Caco-2 (cell line): Measurements from ENCODE around the gene IGSF8. TPM values are rescaled to one million over a fixed set of nuclear protein-coding genes. Genes with fewer than 3 reads are reported as not detected.

Experiments used
- BruUV-seq: library from RNA; stranded (reverse); fragments of 400-500 nt; replicated peaks from 2 replicates; lab custom pipeline; 2021; lab: Mats Ljungman, UMichigan
- CTCF ChIA-PET: fragments of 300-600 bp; sonication (Branson Sonifier 250); formaldehyde crosslinking; loops from one replicate; lab custom pipeline; 2022; ENCODE audit warnings: antibody characterized with exemption; lab: Charles Lee
- POLR2A ChIA-PET: fragments of 300-600 bp; sonication (Branson Sonifier 250); formaldehyde crosslinking; loops from one replicate; lab custom pipeline; 2022; ENCODE audit warnings: antibody characterized with exemption; lab: Charles Lee
- DNase-seq, 2 experiments: peaks; one replicate each; pipeline versions ENCODE4 v3.0.0 to v3.0.0-alpha.2; 2020 to 2022
- H3K27me3 ChIP-seq: replicated peaks from 2 replicates; pipeline ENCODE4 v1.6.0; 2011; ENCODE audit warnings: low read length; ENCODE audit not compliant: control insufficient read depth, insufficient read depth
- H3K36me3 ChIP-seq: 2 replicates; pipeline ENCODE4 v1.5.1; 2011; ENCODE audit warnings: low read length; ENCODE audit not compliant: control insufficient read depth, insufficient read depth
- H3K4me1 ChIP-seq: fragments of 250-450 bp; sonication (Bioruptor Pico); 2 replicates; pipeline ENCODE4 v1.5.1; 2020; ENCODE audit warnings: mild to moderate bottlenecking
- H3K4me3 ChIP-seq: 2 replicates; pipeline ENCODE4 v1.5.1; 2011; ENCODE audit warnings: low read depth, mild to moderate bottlenecking, control low read depth, low read length
- H3K9me3 ChIP-seq: fragments of 250-450 bp; sonication (Bioruptor Pico); 2 replicates; pipeline ENCODE4 v1.5.1; 2020; ENCODE audit warnings: mild to moderate bottlenecking, moderate library complexity
- H3K27ac Mint-ChIP-seq: one replicate; pipeline ENCODE4 v1.8.0; 2022; ENCODE audit warnings: mixed read lengths; ENCODE audit not compliant: unreplicated experiment
- H3K27me3 Mint-ChIP-seq: one replicate; pipeline ENCODE4 v1.8.0; 2022; ENCODE audit warnings: mixed read lengths; ENCODE audit not compliant: insufficient read depth, unreplicated experiment
- H3K36me3 Mint-ChIP-seq: one replicate; pipeline ENCODE4 v1.8.0; 2022; ENCODE audit warnings: mild to moderate bottlenecking, mixed read lengths; ENCODE audit not compliant: insufficient read depth, unreplicated experiment
- H3K4me1 Mint-ChIP-seq: one replicate; pipeline ENCODE4 v1.8.0; 2022; ENCODE audit warnings: low read depth, mixed read lengths; ENCODE audit not compliant: unreplicated experiment
- H3K4me3 Mint-ChIP-seq: one replicate; pipeline ENCODE4 v1.8.0; 2022; ENCODE audit warnings: mild to moderate bottlenecking, moderate library complexity, mixed read lengths; ENCODE audit not compliant: unreplicated experiment
- H3K9me3 Mint-ChIP-seq: one replicate; pipeline ENCODE4 v1.8.0; 2022; ENCODE audit warnings: mixed read lengths; ENCODE audit not compliant: unreplicated experiment
- intact Hi-C: fragments of 100-400 bp; cut with micrococcal nuclease; formaldehyde crosslinking; loops from one replicate; pipeline ENCODE4 v1.10.0; 2022; ENCODE audit not compliant: unreplicated experiment
- total RNA-seq: library from RNA; stranded (reverse); gene quantifications from 2 replicates; pipeline ENCODE4 v1.2.3, GENCODE V29; 2022
- TF ChIP-seq, protein P1 (sequence below), 2 experiments: fragments of 200-600 bp in 1 of 2; IDR thresholded peaks; 1 replicate in 1 of 2; 2 replicates in 1 of 2; pipeline versions ENCODE4 v1.5.1 to v1.8.0; 2011 to 2022; ENCODE audit warnings: antibody characterized with exemption in 1 of 2, control low read depth in 1 of 2, inconsistent platforms in 1 of 2, low read depth in 1 of 2, low read length in 1 of 2, mild to moderate bottlenecking in 1 of 2, moderate library complexity in 1 of 2; ENCODE audit not compliant: insufficient read depth in 1 of 2, severe bottlenecking in 1 of 2, unreplicated experiment in 1 of 2

The IGSF8 gene
- total RNA-seq, 1 experiment from 2014 or later = 15.4 TPM

DNA sequence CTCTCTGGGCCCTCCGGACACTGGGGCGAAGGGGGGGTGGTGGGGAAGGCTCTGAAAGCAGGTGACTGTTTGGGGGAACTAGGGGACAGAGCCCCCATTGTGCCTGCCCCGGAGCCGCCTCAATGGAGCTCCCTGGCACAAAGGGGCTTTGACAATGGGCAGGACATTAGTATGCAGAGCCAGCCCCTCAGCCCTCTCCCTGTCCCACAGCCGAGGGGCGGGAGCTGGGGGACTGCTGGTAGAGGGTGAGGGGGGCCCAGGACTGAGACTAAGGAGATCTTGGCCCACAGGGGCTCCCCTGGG is 36.2 kb downstream of the IGSF8 start:
- Histone ChIP-seq H3K9me3 (no peaks in the 10 kb centered on the region), H3K4me3 (no peak overlapping the region), H3K36me3 (no peaks in the 10 kb centered on the region), H3K27me3 (no peaks in the 10 kb centered on the region), H3K4me1 (peaks cover 15% of the 10 kb centered on the region)
- Mint-ChIP-seq H3K27me3 (peaks cover 2% of the 10 kb centered on the region), H3K4me3 (no peak overlapping the region), H3K27ac (no peak overlapping the region), H3K4me1 (no peaks in the 10 kb centered on the region), H3K36me3 (no peaks in the 10 kb centered on the region), H3K9me3 (no peaks in the 10 kb centered on the region)
- BruUV-seq = no TSS peak
- ChIA-PET CTCF (no interaction called here), POLR2A (no interaction called here)
- TF ChIP-seq, protein P1, sequence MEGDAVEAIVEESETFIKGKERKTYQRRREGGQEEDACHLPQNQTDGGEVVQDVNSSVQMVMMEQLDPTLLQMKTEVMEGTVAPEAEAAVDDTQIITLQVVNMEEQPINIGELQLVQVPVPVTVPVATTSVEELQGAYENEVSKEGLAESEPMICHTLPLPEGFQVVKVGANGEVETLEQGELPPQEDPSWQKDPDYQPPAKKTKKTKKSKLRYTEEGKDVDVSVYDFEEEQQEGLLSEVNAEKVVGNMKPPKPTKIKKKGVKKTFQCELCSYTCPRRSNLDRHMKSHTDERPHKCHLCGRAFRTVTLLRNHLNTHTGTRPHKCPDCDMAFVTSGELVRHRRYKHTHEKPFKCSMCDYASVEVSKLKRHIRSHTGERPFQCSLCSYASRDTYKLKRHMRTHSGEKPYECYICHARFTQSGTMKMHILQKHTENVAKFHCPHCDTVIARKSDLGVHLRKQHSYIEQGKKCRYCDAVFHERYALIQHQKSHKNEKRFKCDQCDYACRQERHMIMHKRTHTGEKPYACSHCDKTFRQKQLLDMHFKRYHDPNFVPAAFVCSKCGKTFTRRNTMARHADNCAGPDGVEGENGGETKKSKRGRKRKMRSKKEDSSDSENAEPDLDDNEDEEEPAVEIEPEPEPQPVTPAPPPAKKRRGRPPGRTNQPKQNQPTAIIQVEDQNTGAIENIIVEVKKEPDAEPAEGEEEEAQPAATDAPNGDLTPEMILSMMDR (IDR thresholded peaks at IDR 0.05; ENCODE audit: insufficient read depth in 1 of 2, low read depth in 1 of 2, low read length in 1 of 2, severe bottlenecking in 1 of 2, unreplicated experiment in 1 of 2) = no peak
- DNase-seq = no peak
- intact Hi-C loops = no loop called here

DNA sequence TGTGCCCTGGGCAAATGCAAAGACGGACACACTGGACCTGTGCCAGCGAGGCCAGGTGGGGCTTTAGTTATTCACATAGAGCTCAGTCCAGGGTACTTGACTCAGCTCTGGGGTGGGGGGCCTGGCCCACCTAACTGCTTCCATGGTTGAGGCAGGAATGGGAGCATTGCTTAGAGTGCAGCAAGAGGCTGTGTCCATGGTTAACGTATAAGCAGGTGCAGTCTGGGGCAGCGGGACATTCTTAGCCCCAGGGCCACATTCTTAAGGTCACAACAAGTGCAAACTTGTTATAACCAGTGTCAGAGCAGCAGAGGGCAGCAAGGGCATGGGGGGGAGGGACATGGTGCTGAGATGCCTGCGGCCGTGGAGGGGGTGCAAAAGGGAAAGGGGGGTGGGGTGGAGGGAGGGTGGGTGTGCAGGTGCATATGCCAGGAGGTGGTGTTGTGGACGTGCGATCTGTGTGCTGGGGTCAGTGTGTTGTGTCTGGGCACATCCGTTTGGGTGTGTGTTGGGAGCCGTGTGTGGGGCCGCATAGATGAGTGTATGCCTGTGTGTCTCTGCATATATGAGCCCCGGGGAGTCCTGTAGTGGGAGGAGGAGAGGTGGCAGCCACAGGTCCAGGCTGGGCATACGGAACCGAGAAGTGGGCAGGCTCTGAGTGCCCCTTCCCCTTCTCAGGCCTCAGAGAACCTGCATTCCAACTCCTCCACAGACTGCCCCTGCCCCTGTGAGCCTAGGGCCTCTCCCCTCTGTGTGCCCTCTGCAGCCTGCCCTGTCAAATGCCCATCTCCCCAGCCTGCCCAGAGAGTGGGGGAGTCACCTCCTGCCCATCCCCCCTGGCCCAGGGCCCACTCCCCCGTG is 36.8 kb downstream of the IGSF8 start:
- peak; percentile 58 to 74 for DNase-seq
- H3K27me3 Mint-ChIP-seq = peaks cover 2% of the 10 kb centered on the region
- no peaks in the 10 kb centered on the region for H3K9me3 Mint-ChIP-seq
- H3K4me1 Mint-ChIP-seq = no peaks in the 10 kb centered on the region
- intact Hi-C loops = loop anchor here (1.0 kb wide), 2 partner anchors 9 to 17 kb away; partner anchors contain the start of gene KCNJ10
- ChIA-PET POLR2A (no interaction called here), CTCF (no interaction called here)
- TF ChIP-seq, protein P1 (IDR thresholded peaks at IDR 0.05; ENCODE audit: insufficient read depth in 1 of 2, low read depth in 1 of 2, low read length in 1 of 2, severe bottlenecking in 1 of 2, unreplicated experiment in 1 of 2) = no peak
- H3K27ac Mint-ChIP-seq = no peak overlapping the region
- H3K4me3 Mint-ChIP-seq = no peak overlapping the region
- Histone ChIP-seq H3K4me1 (peaks cover 15% of the 10 kb centered on the region), H3K36me3 (no peaks in the 10 kb centered on the region), H3K4me3 (no peak overlapping the region), H3K27me3 (no peaks in the 10 kb centered on the region), H3K9me3 (no peaks in the 10 kb centered on the region)
- BruUV-seq = no TSS peak
- no peaks in the 10 kb centered on the region for H3K36me3 Mint-ChIP-seq

DNA sequence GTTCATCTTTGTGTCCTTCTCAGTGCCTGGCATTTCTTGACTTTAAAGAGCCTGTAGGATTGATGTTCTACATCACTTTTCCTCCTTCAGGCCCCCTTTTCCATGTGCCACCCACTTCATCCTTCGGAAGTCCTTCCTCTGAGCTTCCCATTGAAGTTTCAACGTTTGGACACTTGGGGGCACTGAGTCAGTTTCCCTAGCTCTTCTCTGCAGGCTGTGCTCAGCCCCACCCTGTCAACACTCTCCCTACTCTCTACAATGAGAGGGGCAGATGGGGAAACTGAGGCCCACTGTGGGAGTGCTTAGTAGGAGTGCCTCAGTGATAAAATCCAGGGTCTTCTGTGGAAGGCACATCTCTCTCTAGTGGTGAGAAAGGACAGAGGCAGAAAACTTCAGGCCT is 40.3 kb downstream of the IGSF8 start:
- Histone ChIP-seq H3K9me3 (no peaks in the 10 kb centered on the region), H3K27me3 (no peaks in the 10 kb centered on the region), H3K4me3 (no peak overlapping the region), H3K4me1 (peaks cover 9% of the 10 kb centered on the region), H3K36me3 (no peaks in the 10 kb centered on the region)
- Mint-ChIP-seq H3K4me1 (no peaks in the 10 kb centered on the region), H3K9me3 (no peaks in the 10 kb centered on the region), H3K4me3 (no peak overlapping the region), H3K27ac (no peak overlapping the region), H3K36me3 (no peaks in the 10 kb centered on the region), H3K27me3 (peaks cover 10% of the 10 kb centered on the region)
- TF ChIP-seq, protein P1 (IDR thresholded peaks at IDR 0.05; ENCODE audit: insufficient read depth in 1 of 2, low read depth in 1 of 2, low read length in 1 of 2, severe bottlenecking in 1 of 2, unreplicated experiment in 1 of 2) = peak in 1 of 2 experiments; percentile 15
- intact Hi-C loops = no loop called here
- ChIA-PET CTCF (interaction anchor here (0.9 to 1.3 kb wide), 3 partner anchors 12 to 28 kb away, joined by 6 to 14 read pairs (median 7); no protein-coding TSS in a partner anchor), POLR2A (no interaction called here)
- DNase-seq = no peak
- no TSS peak for BruUV-seq
